Right lobe of liver (tissue), 4 donors: ENCODE results near the gene GPR18.

ENCODE experiments used
- CTCF ChIP-seq, 4 donors: fragments of 200-600 bp in 3 of 4; fragments of 450-650 bp in 1 of 4; IDR thresholded peaks; one replicate each; pipeline versions ENCODE4 v1.5.1 to v1.8.0; 2016 to 2022; ENCODE audit warnings: antibody characterized with exemption in 4 of 4, mild to moderate bottlenecking in 2 of 4
- POLR2A ChIP-seq: fragments of 450-650 bp; IDR thresholded peaks from one replicate; pipeline ENCODE4 v1.6.1; 2017; ENCODE audit warnings: antibody characterized with exemption, mild to moderate bottlenecking
- donor health status: DM: no; HTN: no; CAD: no.
- donor health status: DM: no; HTN: no; CAD: no.
- donor health status: DM: no; HTN: yes; CAD: no.

DNA sequence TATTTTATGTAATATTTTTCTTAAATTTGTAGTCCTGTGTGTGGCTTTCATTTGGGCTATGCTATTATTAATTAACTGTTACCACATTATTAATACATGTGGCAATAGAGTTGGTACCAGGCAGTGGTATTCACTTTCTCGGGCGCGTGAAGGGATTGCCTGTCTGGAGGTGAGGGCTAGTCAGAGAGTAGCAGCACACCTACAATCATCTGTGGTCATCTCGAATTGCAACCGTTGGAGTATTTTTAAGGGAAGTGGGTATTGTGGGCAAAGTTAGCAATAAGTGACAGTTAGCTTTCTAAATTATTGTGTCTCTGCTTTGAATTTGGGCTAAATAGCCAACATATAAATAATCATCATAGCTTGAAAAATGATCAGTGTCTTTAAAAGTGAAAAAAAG is 20.0 kb upstream of the GPR18 start:
- TF ChIP-seq CTCF (IDR thresholded peaks at IDR 0.05), result no peak
- TF ChIP-seq POLR2A, result no peak
